ENCODE measurements around the gene RNF31.
A peak's percentile ranks its signal among the peaks of the same experiment; 100 is the strongest.

The RNF31 gene

DNA sequence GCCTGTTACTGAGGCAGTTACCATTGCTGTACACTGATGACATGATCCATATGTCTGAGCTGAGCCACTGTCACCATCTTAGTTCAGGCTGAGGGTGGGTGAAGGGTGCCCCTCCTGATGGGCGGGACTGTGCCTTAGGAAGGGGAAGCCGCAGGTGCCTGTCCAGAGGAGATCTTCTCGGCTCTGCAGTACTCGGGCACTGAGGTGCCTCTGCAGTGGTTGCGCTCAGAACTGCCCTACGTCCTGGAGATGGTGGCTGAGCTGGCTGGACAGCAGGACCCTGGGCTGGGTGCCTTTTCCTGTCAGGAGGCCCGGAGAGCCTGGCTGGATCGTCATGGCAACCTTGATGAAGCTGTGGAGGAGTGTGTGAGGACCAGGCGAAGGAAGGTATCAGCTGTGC, 3.7 kb downstream of the RNF31 start:
- no peak for TF ChIP-seq GATA3 (IDR thresholded peaks at IDR 0.05; ENCODE audit: low read depth, low read length)
- no peak for TF ChIP-seq GATA2 (IDR thresholded peaks at IDR 0.05; ENCODE audit: low read depth, low read length)

DNA sequence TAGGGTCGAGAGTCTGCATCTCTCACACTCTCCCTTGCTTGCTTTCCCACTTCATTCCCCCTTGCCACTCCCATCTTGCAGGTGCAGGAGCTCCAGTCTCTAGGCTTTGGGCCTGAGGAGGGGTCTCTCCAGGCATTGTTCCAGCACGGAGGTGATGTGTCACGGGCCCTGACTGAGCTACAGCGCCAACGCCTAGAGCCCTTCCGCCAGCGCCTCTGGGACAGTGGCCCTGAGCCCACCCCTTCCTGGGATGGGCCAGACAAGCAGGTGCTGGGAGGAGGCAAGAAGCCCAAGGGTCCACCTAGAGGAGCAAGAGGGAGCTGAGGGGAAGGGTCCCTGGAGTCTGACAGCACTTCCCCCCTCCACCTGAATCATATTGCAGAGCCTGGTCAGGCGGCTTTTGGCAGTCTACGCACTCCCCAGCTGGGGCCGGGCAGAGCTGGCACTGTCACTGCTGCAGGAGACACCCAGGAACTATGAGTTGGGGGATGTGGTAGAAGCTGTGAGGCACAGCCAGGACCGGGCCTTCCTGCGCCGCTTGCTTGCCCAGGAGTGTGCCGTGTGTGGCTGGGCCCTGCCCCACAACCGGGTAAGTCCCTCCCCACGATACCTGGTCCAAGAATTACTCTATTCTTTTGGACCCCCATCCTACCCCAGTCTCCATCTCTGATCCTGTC, 4.2 kb downstream of the RNF31 start:
- TF ChIP-seq GATA2 (IDR thresholded peaks at IDR 0.05; ENCODE audit: low read depth, low read length), result no peak
- TF ChIP-seq GATA3 (IDR thresholded peaks at IDR 0.05; ENCODE audit: low read depth, low read length), result no peak

DNA sequence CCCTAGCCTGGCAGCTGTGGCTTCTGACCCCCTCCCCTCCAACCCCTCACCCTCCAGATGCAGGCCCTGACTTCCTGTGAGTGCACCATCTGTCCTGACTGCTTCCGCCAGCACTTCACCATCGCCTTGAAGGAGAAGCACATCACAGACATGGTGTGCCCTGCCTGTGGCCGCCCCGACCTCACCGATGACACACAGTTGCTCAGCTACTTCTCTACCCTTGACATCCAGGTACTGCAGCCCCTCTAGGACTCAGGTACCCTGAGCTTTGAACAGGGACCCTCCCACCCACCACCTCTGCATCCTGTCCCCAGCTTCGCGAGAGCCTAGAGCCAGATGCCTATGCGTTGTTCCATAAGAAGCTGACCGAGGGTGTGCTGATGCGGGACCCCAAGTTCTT, 7.8 kb downstream of the RNF31 start:
- TF ChIP-seq GATA3 (IDR thresholded peaks at IDR 0.05; ENCODE audit: low read depth, low read length) (no peak), GATA2 (IDR thresholded peaks at IDR 0.05; ENCODE audit: low read depth, low read length) (no peak)

DNA sequence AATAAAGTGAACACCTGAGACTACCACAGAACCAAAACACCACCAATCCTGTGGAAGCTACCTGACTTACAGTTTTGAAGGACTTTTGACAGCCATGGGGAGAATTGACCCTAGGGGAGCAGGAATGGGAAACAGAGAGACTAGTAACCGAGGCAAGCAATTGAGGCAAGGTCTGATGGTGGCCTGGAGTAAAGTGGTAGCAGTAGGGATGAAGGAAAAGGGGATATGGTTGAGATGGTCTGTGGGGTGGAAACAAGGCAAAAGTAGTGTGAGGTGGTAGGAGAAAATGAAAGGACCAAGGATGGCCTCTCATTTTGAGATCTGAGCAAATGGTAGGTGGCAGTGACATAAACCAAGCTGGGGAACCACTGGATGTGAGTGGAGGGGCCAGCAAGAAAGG, 9.5 kb downstream of the RNF31 start:
- TF ChIP-seq GATA2 (IDR thresholded peaks at IDR 0.05; ENCODE audit: low read depth, low read length), result no peak
- TF ChIP-seq GATA3 (IDR thresholded peaks at IDR 0.05; ENCODE audit: low read depth, low read length), result no peak

- TF ChIP-seq GATA3 (IDR thresholded peaks at IDR 0.05; ENCODE audit: low read depth, low read length), result no peak
- TF ChIP-seq GATA2 (IDR thresholded peaks at IDR 0.05; ENCODE audit: low read depth, low read length), result no peak
Observed at GRCh38 chr14:24157331-24157730, 10.0 kb downstream of the RNF31 start.

DNA sequence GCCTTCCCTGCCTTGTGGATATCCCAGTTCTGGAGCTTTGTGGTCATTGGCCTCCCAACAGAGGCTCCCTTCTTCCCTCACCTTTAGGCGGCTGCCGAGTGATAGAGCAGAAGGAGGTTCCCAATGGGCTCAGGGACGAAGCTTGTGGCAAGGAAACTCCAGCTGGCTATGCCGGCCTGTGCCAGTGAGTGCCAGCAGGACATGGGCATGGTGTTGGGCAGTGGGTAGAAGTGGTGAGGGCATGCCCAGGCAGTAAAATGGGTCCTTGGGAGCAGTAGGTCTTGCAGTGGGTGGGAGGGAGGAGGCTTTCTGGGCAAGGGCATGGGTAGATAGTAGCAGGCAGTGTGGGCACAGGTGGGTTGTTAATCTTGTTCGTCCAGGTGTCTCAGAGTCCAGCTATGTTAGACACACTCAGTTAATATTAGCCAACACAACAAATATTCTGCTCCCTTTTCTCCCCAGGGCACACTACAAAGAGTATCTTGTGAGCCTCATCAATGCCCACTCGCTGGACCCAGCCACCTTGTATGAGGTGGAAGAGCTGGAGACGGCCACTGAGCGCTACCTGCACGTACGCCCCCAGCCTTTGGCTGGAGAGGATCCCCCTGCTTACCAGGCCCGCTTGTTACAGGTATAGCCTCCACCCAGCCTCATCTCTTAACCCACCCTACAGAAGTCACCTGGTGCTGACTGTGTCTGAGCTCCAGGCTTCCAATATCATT, 12.6 kb downstream of the RNF31 start:
- TF ChIP-seq GATA3 (IDR thresholded peaks at IDR 0.05; ENCODE audit: low read depth, low read length) (no peak), GATA2 (IDR thresholded peaks at IDR 0.05; ENCODE audit: low read depth, low read length) (no peak)

- no peak for TF ChIP-seq GATA2 (IDR thresholded peaks at IDR 0.05; ENCODE audit: low read depth, low read length)
- no peak for TF ChIP-seq GATA3 (IDR thresholded peaks at IDR 0.05; ENCODE audit: low read depth, low read length)
Observed at GRCh38 chr14:24160499-24160849, 13.2 kb downstream of the RNF31 start.

DNA sequence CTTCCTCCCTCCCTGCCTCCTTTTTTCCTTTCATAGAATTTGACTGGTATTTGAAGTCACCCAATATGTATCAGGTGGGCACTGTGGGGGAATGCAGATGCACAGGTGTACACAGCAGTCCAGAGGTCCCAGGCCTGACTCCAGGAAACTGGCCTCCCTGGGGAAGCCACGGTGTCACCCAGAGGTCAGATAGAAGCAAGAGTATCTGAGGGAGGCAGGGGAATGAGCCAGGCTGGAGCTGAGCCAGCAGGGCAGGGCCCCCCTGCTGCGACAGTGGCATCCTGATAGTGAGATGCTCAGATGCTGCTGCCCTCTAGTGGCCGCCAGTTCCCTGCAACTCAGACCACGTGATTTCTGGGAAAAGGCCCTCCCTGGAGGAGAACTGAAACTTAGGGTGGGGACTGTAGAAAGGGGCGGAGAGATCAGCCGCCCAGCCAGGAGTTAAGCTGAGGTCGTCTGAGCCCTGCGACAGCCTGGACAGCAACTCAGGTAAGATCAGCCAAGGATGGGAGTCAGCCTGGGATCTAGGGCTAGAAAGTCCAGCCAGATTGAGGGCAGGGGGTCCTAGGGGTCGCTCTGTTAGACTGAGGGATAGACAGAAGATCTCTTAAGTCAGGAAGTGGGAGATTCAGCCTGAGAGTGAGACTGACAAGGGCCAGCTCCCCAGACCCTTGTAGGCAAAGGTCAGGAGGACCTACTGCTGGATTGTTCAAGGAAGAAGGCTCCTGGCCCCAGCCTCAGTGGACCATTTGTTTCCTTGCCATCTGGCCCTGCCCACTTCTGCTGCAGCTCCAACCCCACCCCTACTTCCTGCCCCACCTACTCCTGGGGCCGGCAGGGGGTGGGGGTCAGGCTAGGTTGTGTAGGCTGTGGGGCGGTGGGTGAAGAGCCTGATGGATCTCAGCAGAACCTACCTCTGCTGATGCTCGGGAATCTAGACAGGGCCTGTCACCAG, 13.8 kb downstream of the RNF31 start, which contains the start of gene IRF9:
Gene IRF9 (plus strand): TSS at position 416 of the 955 bp plus-strand sequence. CDS start 880 bp downstream, outside the sequence.
- TF ChIP-seq GATA3 (IDR thresholded peaks at IDR 0.05; ENCODE audit: low read depth, low read length) (no peak), GATA2 (IDR thresholded peaks at IDR 0.05; ENCODE audit: low read depth, low read length) (peak; percentile 42)

GRCh38 chr14:24162093-24162492, 14.8 kb downstream of the RNF31 start:
- TF ChIP-seq GATA2 (IDR thresholded peaks at IDR 0.05; ENCODE audit: low read depth, low read length) (no peak), GATA3 (IDR thresholded peaks at IDR 0.05; ENCODE audit: low read depth, low read length) (no peak)

DNA sequence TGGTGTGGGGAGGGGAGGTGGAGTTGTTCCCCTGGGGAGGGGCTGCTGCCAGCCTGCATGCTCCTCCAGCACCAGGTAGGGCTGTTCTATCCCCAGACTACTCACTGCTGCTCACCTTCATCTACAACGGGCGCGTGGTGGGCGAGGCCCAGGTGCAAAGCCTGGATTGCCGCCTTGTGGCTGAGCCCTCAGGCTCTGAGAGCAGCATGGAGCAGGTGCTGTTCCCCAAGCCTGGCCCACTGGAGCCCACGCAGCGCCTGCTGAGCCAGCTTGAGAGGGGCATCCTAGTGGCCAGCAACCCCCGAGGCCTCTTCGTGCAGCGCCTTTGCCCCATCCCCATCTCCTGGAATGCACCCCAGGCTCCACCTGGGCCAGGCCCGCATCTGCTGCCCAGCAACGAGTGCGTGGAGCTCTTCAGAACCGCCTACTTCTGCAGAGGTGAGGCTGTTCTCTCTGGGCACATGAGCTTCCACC, 17.3 kb downstream of the RNF31 start:
- TF ChIP-seq GATA2 (IDR thresholded peaks at IDR 0.05; ENCODE audit: low read depth, low read length) (no peak), GATA3 (IDR thresholded peaks at IDR 0.05; ENCODE audit: low read depth, low read length) (no peak)

DNA sequence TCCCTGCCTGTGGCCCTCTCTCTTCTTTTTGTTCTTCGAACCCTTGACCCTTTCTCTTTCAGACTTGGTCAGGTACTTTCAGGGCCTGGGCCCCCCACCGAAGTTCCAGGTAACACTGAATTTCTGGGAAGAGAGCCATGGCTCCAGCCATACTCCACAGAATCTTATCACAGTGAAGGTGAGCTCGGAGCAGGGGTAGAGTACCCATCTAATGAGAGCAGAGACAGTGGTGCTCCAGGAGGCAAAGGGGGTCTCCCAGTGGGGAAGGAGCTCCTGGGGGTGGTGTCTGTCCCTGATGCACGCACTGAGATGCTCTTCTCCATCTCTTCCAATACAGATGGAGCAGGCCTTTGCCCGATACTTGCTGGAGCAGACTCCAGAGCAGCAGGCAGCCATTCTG, 18.5 kb downstream of the RNF31 start:
- TF ChIP-seq GATA2 (IDR thresholded peaks at IDR 0.05; ENCODE audit: low read depth, low read length), result no peak

GRCh38 chr14:24167469-24168114, 20.3 kb downstream of the RNF31 start:
- TF ChIP-seq GATA2 (IDR thresholded peaks at IDR 0.05; ENCODE audit: low read depth, low read length) (no peak), GATA3 (IDR thresholded peaks at IDR 0.05; ENCODE audit: low read depth, low read length) (no peak)

GRCh38 chr14:24171422-24172260, 24.3 kb downstream of the RNF31 start, which contains the start of gene REC8:
Gene REC8, plus strand, starts transcription at chr14:24172080. Its CDS starts 473 bp downstream, at chr14:24172553.
- TF ChIP-seq GATA3 (IDR thresholded peaks at IDR 0.05; ENCODE audit: low read depth, low read length), result no peak
- TF ChIP-seq GATA2 (IDR thresholded peaks at IDR 0.05; ENCODE audit: low read depth, low read length), result no peak

Data from SH-SY5Y (cell line).